ENCODE results near the gene UMAD1. TPM values are rescaled to one million over a fixed set of nuclear protein-coding genes. Genes with fewer than 3 reads are reported as not detected.

The UMAD1 gene
- total RNA-seq, 1 donor from 2014 or later: 10.0 TPM

- H3K4me1 Mint-ChIP-seq: peaks cover 29% of the 10 kb centered on the region
- H3K36me3 Mint-ChIP-seq: peaks cover 6% of the 10 kb centered on the region
- no peak overlapping the region for H3K4me3 Mint-ChIP-seq
- H3K27me3 Mint-ChIP-seq (ENCODE audit: low read depth): no peaks in the 10 kb centered on the region
- peaks cover 7% of the 10 kb centered on the region for H3K9me3 Mint-ChIP-seq
- no peak overlapping the region for H3K27ac Mint-ChIP-seq
- no peak for TF ChIP-seq CTCF (IDR thresholded peaks at IDR 0.05; ENCODE audit: unreplicated experiment)
- DNase-seq (ENCODE audit: low spot score in 2 of 2, unreplicated experiment in 2 of 2): no peak
Observed at GRCh38 chr7:7699380-7699779, 58.8 kb downstream of the UMAD1 start.

GRCh38 chr7:7699970-7700369 is 59.4 kb downstream of the UMAD1 start:
- Mint-ChIP-seq H3K27ac (no peak overlapping the region), H3K9me3 (peaks cover 1% of the 10 kb centered on the region)
- no peak for TF ChIP-seq CTCF (IDR thresholded peaks at IDR 0.05; ENCODE audit: unreplicated experiment)

GRCh38 chr7:7701527-7701926 is 61.0 kb downstream of the UMAD1 start:
- Mint-ChIP-seq H3K4me1 (peaks cover 39% of the 10 kb centered on the region), H3K9me3 (no peaks in the 10 kb centered on the region), H3K27ac (peak overlapping the region; percentile 55), H3K4me3 (no peak overlapping the region), H3K36me3 (no peaks in the 10 kb centered on the region), H3K27me3 (ENCODE audit: low read depth) (no peaks in the 10 kb centered on the region)
- no peak for DNase-seq (ENCODE audit: low spot score in 2 of 2, unreplicated experiment in 2 of 2)
- no peak for TF ChIP-seq CTCF (IDR thresholded peaks at IDR 0.05; ENCODE audit: unreplicated experiment)

More at GRCh38 chr7:7699970-7700369, 59.4 kb downstream of the UMAD1 start:
- peaks cover under 1% of the 10 kb centered on the region for H3K36me3 Mint-ChIP-seq
- DNase-seq (ENCODE audit: low spot score in 2 of 2, unreplicated experiment in 2 of 2): no peak
- no peaks in the 10 kb centered on the region for H3K27me3 Mint-ChIP-seq (ENCODE audit: low read depth)
- no peak overlapping the region for H3K4me3 Mint-ChIP-seq
- peaks cover 32% of the 10 kb centered on the region for H3K4me1 Mint-ChIP-seq

GRCh38 chr7:7702826-7703225 is 62.3 kb downstream of the UMAD1 start:
- TF ChIP-seq CTCF (IDR thresholded peaks at IDR 0.05; ENCODE audit: unreplicated experiment): no peak
- no peaks in the 10 kb centered on the region for H3K27me3 Mint-ChIP-seq (ENCODE audit: low read depth)
- no peaks in the 10 kb centered on the region for H3K36me3 Mint-ChIP-seq
- peaks cover 43% of the 10 kb centered on the region for H3K4me1 Mint-ChIP-seq
- peak overlapping the region; percentile 65 for H3K27ac Mint-ChIP-seq
- no peaks in the 10 kb centered on the region for H3K9me3 Mint-ChIP-seq
- H3K4me3 Mint-ChIP-seq: no peak overlapping the region
- no peak for DNase-seq (ENCODE audit: low spot score in 2 of 2, unreplicated experiment in 2 of 2)

DNA sequence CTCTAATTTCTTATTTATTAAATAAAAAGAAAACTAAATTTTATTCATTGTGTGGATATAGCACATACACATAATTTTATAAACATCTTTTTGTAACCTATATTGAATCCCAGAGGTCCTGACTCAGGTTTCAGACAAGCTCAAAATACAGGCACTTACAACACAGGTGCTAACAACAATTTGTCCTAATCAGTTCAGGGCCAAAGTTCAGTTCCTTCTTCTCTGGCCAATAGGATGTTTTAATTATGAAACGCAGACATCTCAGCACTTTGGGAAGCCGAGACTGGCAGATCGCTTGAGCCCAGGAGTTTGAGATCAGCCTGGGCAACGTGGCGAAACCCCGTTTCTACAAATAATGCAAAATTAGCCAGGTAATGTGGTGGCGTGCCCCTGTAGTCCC is 62.9 kb downstream of the UMAD1 start:
- no peak for DNase-seq (ENCODE audit: low spot score in 2 of 2, unreplicated experiment in 2 of 2)
- TF ChIP-seq CTCF (IDR thresholded peaks at IDR 0.05; ENCODE audit: unreplicated experiment): no peak
- H3K36me3 Mint-ChIP-seq: no peaks in the 10 kb centered on the region
- peaks cover 45% of the 10 kb centered on the region for H3K4me1 Mint-ChIP-seq
- H3K9me3 Mint-ChIP-seq: no peaks in the 10 kb centered on the region
- H3K27ac Mint-ChIP-seq: no peak overlapping the region
- H3K4me3 Mint-ChIP-seq: no peak overlapping the region
- H3K27me3 Mint-ChIP-seq (ENCODE audit: low read depth): no peaks in the 10 kb centered on the region

GRCh38 chr7:7704867-7705266 is 64.3 kb downstream of the UMAD1 start:
- no peaks in the 10 kb centered on the region for H3K36me3 Mint-ChIP-seq
- H3K4me1 Mint-ChIP-seq: peaks cover 54% of the 10 kb centered on the region
- no peak for DNase-seq (ENCODE audit: low spot score in 2 of 2, unreplicated experiment in 2 of 2)
- no peaks in the 10 kb centered on the region for H3K9me3 Mint-ChIP-seq
- no peak for TF ChIP-seq CTCF (IDR thresholded peaks at IDR 0.05; ENCODE audit: unreplicated experiment)
- no peak overlapping the region for H3K27ac Mint-ChIP-seq
- no peaks in the 10 kb centered on the region for H3K27me3 Mint-ChIP-seq (ENCODE audit: low read depth)
- no peak overlapping the region for H3K4me3 Mint-ChIP-seq
